Calu3 (cell line): Measurements from ENCODE around the gene HECA. TPM values are rescaled to one million over a fixed set of nuclear protein-coding genes. Genes with fewer than 3 reads are reported as not detected.

Source experiments
- BruUV-seq: library from RNA; stranded (reverse); fragments of 400-500 nt; replicated peaks from 2 replicates; lab custom pipeline; 2021; lab: Mats Ljungman, UMichigan
- CTCF ChIA-PET: fragments of 300-600 bp; sonication (Branson Sonifier 250); formaldehyde crosslinking; loops from one replicate; lab custom pipeline; 2022; ENCODE audit warnings: antibody characterized with exemption; lab: Charles Lee
- DNase-seq: peaks from one replicate; pipeline ENCODE4 v3.0.0; 2022
- H3K27ac Mint-ChIP-seq: one replicate; pipeline ENCODE4 v1.8.0; 2022; ENCODE audit warnings: mixed read lengths; ENCODE audit not compliant: unreplicated experiment
- H3K27me3 Mint-ChIP-seq: one replicate; pipeline ENCODE4 v1.8.0; 2022; ENCODE audit warnings: mixed read lengths; ENCODE audit not compliant: unreplicated experiment
- H3K36me3 Mint-ChIP-seq: one replicate; pipeline ENCODE4 v1.8.0; 2022; ENCODE audit warnings: mild to moderate bottlenecking, moderate library complexity, mixed read lengths; ENCODE audit not compliant: insufficient read depth, unreplicated experiment
- H3K4me1 Mint-ChIP-seq: one replicate; pipeline ENCODE4 v1.8.0; 2022; ENCODE audit warnings: mild to moderate bottlenecking, low read depth, mixed read lengths; ENCODE audit not compliant: unreplicated experiment
- H3K4me3 Mint-ChIP-seq: one replicate; pipeline ENCODE4 v1.8.0; 2022; ENCODE audit warnings: mild to moderate bottlenecking, low read depth, moderate library complexity, mixed read lengths; ENCODE audit not compliant: unreplicated experiment
- H3K9me3 Mint-ChIP-seq: one replicate; pipeline ENCODE4 v1.8.0; 2022; ENCODE audit warnings: low read depth, mixed read lengths; ENCODE audit not compliant: unreplicated experiment
- CTCF ChIP-seq: fragments of 200-600 bp; IDR thresholded peaks from one replicate; pipeline ENCODE4 v1.8.0; 2022; ENCODE audit warnings: antibody characterized with exemption; ENCODE audit not compliant: unreplicated experiment
- intact Hi-C: fragments of 100-400 bp; cut with micrococcal nuclease; formaldehyde crosslinking; loops from one replicate; pipeline ENCODE4 v1.10.0; 2022; ENCODE audit not compliant: unreplicated experiment
- total RNA-seq: library from RNA; stranded (reverse); gene quantifications from 2 replicates; pipeline ENCODE4 v1.2.3, GENCODE V29; 2022

HECA gene
- total RNA-seq, 1 experiment from 2014 or later, result 7.1 TPM

- no peak overlapping the region for H3K27ac Mint-ChIP-seq
- no peak for TF ChIP-seq CTCF
- CTCF ChIA-PET, result no interaction called here
Measured at GRCh38 chr6:139149383-139149782, 14.5 kb downstream of the HECA start.

GRCh38 chr6:139150920-139151319 lies 16.0 kb downstream of the HECA start:
- Mint-ChIP-seq H3K4me3 (no peak overlapping the region), H3K4me1 (no peaks in the 10 kb centered on the region), H3K9me3 (no peaks in the 10 kb centered on the region), H3K27me3 (no peaks in the 10 kb centered on the region), H3K36me3 (no peaks in the 10 kb centered on the region), H3K27ac (no peak overlapping the region)
- intact Hi-C loops, result no loop called here
- CTCF ChIA-PET, result no interaction called here
- no TSS peak for BruUV-seq
- no peak for TF ChIP-seq CTCF
- no peak for DNase-seq

More at GRCh38 chr6:139149383-139149782, 14.5 kb downstream of the HECA start:
- Mint-ChIP-seq H3K27me3 (no peaks in the 10 kb centered on the region), H3K4me1 (no peaks in the 10 kb centered on the region), H3K4me3 (no peak overlapping the region), H3K36me3 (no peaks in the 10 kb centered on the region), H3K9me3 (no peaks in the 10 kb centered on the region)
- no peak for DNase-seq
- intact Hi-C loops, result no loop called here
- no TSS peak for BruUV-seq

GRCh38 chr6:139151425-139152087 lies 16.7 kb downstream of the HECA start:
- H3K36me3 Mint-ChIP-seq, result no peaks in the 10 kb centered on the region
- H3K9me3 Mint-ChIP-seq, result no peaks in the 10 kb centered on the region
- no TSS peak for BruUV-seq
- H3K4me1 Mint-ChIP-seq, result no peaks in the 10 kb centered on the region
- CTCF ChIA-PET, result no interaction called here
- no peak overlapping the region for H3K27ac Mint-ChIP-seq
- H3K4me3 Mint-ChIP-seq, result no peak overlapping the region
- no peak for DNase-seq
- no peak for TF ChIP-seq CTCF
- H3K27me3 Mint-ChIP-seq, result no peaks in the 10 kb centered on the region
- intact Hi-C loops, result no loop called here

GRCh38 chr6:139152088-139152891 lies 17.4 kb downstream of the HECA start:
- intact Hi-C loops, result no loop called here
- no peak for DNase-seq
- Mint-ChIP-seq H3K27ac (no peak overlapping the region), H3K27me3 (no peaks in the 10 kb centered on the region), H3K9me3 (no peaks in the 10 kb centered on the region), H3K36me3 (no peaks in the 10 kb centered on the region), H3K4me3 (no peak overlapping the region), H3K4me1 (no peaks in the 10 kb centered on the region)
- BruUV-seq, result no TSS peak
- no peak for TF ChIP-seq CTCF
- CTCF ChIA-PET, result no interaction called here
